Measurements from ENCODE around the gene CMTM4.
"Not testable (repeated sequence)": the region's sequence is repeated elsewhere in the genome, so short reads cannot be mapped to it uniquely, and the experiment has no call there.

CMTM4 gene

GRCh38 chr16:66676599-66676998, 19.9 kb downstream of the CMTM4 start:
- DNase-seq (ENCODE audit: low read depth, low spot score), result no peak

GRCh38 chr16:66673691-66674090, 22.9 kb downstream of the CMTM4 start:
- no peak for DNase-seq (ENCODE audit: low read depth, low spot score)

GRCh38 chr16:66670691-66671388, 25.7 kb downstream of the CMTM4 start:
- DNase-seq (ENCODE audit: low read depth, low spot score), result no peak

- no peak for DNase-seq (ENCODE audit: low read depth, low spot score)
These were observed 27.6 kb downstream of the CMTM4 start for GRCh38 chr16:66668777-66669444.

- no peak for DNase-seq (ENCODE audit: low read depth, low spot score)
These were observed 28.6 kb downstream of the CMTM4 start for GRCh38 chr16:66667944-66668343.

- DNase-seq (ENCODE audit: low read depth, low spot score), result no peak
These were observed 33.9 kb downstream of the CMTM4 start for GRCh38 chr16:66662445-66663194.

- not testable (repeated sequence) for DNase-seq (ENCODE audit: low read depth, low spot score)
These were observed 34.7 kb downstream of the CMTM4 start for GRCh38 chr16:66661671-66662346.

- no peak for DNase-seq (ENCODE audit: low read depth, low spot score)
These were observed 35.4 kb downstream of the CMTM4 start for GRCh38 chr16:66661210-66661560.

- no peak for DNase-seq (ENCODE audit: low read depth, low spot score)
These were observed 35.9 kb downstream of the CMTM4 start for GRCh38 chr16:66660422-66661209.

GRCh38 chr16:66658860-66659190, 37.7 kb downstream of the CMTM4 start:
- no peak for DNase-seq (ENCODE audit: low read depth, low spot score)

- DNase-seq (ENCODE audit: low read depth, low spot score), result no peak
These were observed 38.2 kb downstream of the CMTM4 start for GRCh38 chr16:66658143-66658859.

- DNase-seq (ENCODE audit: low read depth, low spot score), result no peak
These were observed 40.0 kb downstream of the CMTM4 start for GRCh38 chr16:66656547-66656946.

GRCh38 chr16:66653581-66654350, 42.8 kb downstream of the CMTM4 start:
- DNase-seq (ENCODE audit: low read depth, low spot score), result no peak

- DNase-seq (ENCODE audit: low read depth, low spot score), result no peak
These were observed 43.7 kb downstream of the CMTM4 start for GRCh38 chr16:66652661-66653360.

GRCh38 chr16:66651965-66652364, 44.6 kb downstream of the CMTM4 start:
- DNase-seq (ENCODE audit: low read depth, low spot score), result no peak

GRCh38 chr16:66651474-66651765, 45.1 kb downstream of the CMTM4 start:
- DNase-seq (ENCODE audit: low read depth, low spot score), result no peak

GRCh38 chr16:66650707-66651473, 45.7 kb downstream of the CMTM4 start:
- peak; percentile 58 for DNase-seq (ENCODE audit: low read depth, low spot score)

- no peak for DNase-seq (ENCODE audit: low read depth, low spot score)
These were observed 46.8 kb downstream of the CMTM4 start for GRCh38 chr16:66649636-66650205.

- no peak for DNase-seq (ENCODE audit: low read depth, low spot score)
These were observed 47.4 kb downstream of the CMTM4 start for GRCh38 chr16:66649167-66649566.
